Measurements from ENCODE around the gene GLRX5.

GRCh38 chr14:95545515-95546168, 10.8 kb downstream of the GLRX5 start:
- TF ChIP-seq NR2C2 (CRISPR knock-in tag; IDR thresholded peaks at IDR 0.05), result no peak
- no peak for TF ChIP-seq CTCF (IDR thresholded peaks at IDR 0.05)
- no peak for TF ChIP-seq IRF1 (CRISPR knock-in tag; IDR thresholded peaks at IDR 0.05)
- no peak for TF ChIP-seq USF2 (CRISPR knock-in tag; IDR thresholded peaks at IDR 0.05)
- TF ChIP-seq ZNF416 (CRISPR knock-in tag; IDR thresholded peaks at IDR 0.05), result no peak
- no peak for TF ChIP-seq ZNF232 (CRISPR knock-in tag; IDR thresholded peaks at IDR 0.05)
- TF ChIP-seq FOXK1 (CRISPR knock-in tag; IDR thresholded peaks at IDR 0.05), result no peak
- TF ChIP-seq ZNF138 (CRISPR knock-in tag; conservative IDR thresholded peaks at IDR 0.05), result no peak
- TF ChIP-seq NR1H2 (CRISPR knock-in tag; IDR thresholded peaks at IDR 0.05), result no peak
- no peak for TF ChIP-seq TCF7 (CRISPR knock-in tag; IDR thresholded peaks at IDR 0.05; ENCODE audit: low read depth)
- no peak for TF ChIP-seq HMGXB4 (CRISPR knock-in tag; IDR thresholded peaks at IDR 0.05)
- no peak for TF ChIP-seq CREM (CRISPR knock-in tag; IDR thresholded peaks at IDR 0.05)
- TF ChIP-seq PRDM15 (CRISPR knock-in tag; IDR thresholded peaks at IDR 0.05), result no peak

All from WTC11 (cell line).